Subcutaneous adipose tissue (tissue), 4 donors: ENCODE data around the gene PCED1A. TPM values are rescaled to one million over a fixed set of nuclear protein-coding genes. Genes with fewer than 3 reads are reported as not detected.

Experiments
- total RNA-seq, 4 donors: library from RNA; depleted of rRNA; stranded (reverse); fragments of >200 nt; gene quantifications; one replicate each; pipeline ENCODE4 v1.1.0, GENCODE V29; 2016
- TF ChIP-seq, protein P1 (sequence below): fragments of 450-650 bp; IDR thresholded peaks from one replicate; pipeline ENCODE4 v1.5.1; 2016; ENCODE audit warnings: low read depth, mild to moderate bottlenecking, control low read depth, antibody characterized with exemption, moderate library complexity

PCED1A gene
- total RNA-seq, 4 donors from 2014 or later = 24.0 to 39.7 (median 26.8) TPM

DNA sequence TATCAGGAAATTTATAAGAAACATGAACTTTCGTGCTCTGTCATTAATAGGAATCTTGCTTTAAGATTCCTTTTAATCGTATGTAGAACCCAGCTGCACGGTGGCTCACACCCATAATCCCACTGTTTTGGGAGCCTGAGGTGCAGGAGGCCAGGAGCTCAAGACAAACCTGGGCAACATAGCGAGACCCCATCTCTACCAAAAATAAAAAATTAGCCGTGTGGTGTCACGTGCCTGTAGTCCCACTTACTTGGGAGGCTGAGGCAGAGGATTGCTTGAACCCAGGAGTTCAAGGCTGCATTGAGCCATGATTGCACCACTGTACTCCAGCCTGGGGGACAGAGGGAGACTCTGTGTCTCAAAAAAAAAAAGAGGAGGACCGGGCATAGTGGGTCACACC, 40.2 kb upstream of the PCED1A start:
- TF ChIP-seq, protein P1, sequence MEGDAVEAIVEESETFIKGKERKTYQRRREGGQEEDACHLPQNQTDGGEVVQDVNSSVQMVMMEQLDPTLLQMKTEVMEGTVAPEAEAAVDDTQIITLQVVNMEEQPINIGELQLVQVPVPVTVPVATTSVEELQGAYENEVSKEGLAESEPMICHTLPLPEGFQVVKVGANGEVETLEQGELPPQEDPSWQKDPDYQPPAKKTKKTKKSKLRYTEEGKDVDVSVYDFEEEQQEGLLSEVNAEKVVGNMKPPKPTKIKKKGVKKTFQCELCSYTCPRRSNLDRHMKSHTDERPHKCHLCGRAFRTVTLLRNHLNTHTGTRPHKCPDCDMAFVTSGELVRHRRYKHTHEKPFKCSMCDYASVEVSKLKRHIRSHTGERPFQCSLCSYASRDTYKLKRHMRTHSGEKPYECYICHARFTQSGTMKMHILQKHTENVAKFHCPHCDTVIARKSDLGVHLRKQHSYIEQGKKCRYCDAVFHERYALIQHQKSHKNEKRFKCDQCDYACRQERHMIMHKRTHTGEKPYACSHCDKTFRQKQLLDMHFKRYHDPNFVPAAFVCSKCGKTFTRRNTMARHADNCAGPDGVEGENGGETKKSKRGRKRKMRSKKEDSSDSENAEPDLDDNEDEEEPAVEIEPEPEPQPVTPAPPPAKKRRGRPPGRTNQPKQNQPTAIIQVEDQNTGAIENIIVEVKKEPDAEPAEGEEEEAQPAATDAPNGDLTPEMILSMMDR = no peak

DNA sequence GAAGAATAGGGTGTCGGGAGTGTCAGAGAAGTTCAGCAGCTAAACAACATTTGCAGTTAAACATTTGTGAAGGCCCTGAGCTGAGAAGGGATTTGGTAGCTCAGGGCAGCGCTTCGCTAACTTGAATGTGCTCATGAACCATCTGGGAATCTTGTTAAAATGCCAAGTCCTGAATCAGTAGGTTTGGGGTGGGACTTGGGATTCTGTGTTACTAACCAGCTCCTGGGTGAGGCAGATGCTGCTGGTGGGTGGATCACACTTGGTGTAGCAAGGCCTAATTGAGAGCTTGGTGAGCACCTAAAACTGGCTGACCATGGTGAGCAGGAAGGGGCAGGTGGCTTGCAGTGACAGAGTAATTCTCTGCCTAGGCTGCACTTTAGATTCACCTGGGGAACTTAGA, 38.7 kb upstream of the PCED1A start:
- TF ChIP-seq, protein P1 = no peak

DNA sequence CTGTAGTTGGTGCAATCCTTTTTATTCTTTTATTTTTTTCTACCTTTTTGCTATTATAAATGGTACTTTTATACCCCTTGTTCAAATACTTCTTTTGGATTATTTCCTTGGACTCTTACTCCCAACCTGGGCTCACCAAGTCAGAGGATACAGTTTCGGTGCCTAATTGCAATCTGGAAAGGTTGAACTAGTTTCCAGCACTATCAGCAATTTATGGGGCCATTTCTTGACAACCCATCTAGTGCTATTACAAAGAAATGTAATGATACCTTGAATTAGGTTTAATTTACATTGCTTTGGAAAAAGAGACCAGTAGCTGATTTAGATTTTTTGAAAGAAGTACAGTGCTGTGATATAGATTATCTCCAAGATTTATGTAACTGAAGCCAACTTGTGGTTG, 38.1 kb upstream of the PCED1A start:
- TF ChIP-seq, protein P1 = no peak

DNA sequence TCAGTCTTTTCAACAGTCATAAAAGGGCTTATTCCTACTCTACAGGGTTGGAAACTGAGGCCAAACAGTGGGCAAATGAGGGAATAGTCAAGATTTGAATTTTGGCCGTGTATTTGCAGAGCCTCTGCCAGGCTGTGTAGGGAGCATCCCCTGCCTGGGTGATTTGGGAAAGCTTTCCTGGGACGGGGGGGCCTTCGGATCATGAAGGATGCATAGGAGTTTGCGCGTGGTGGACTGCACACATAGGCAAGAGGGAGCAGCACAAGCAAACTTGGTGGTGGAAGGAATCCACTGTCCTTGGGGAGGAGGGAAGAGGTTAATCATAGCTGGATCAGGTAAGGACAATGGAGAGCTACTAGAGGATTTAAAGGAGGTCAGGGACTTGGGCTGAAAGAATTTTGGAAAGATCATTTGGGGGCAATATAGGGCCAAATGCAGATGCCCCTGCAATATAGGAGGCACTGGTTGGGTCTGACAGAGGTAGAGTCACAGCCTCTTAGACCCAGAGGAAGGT, 35.3 kb upstream of the PCED1A start:
- TF ChIP-seq, protein P1 = no peak

GRCh38 chr20:2874456-2874855, 34.0 kb upstream of the PCED1A start:
- TF ChIP-seq, protein P1 = no peak

- TF ChIP-seq, protein P1 = no peak
Measured at GRCh38 chr20:2873747-2874041, 33.2 kb upstream of the PCED1A start.

GRCh38 chr20:2873010-2873746, 32.7 kb upstream of the PCED1A start, which contains the start of gene PTPRA:
TSS of gene PTPRA (plus strand) at chr20:2873481. CDS start at chr20:2964278, 90,797 bp downstream.
- TF ChIP-seq, protein P1 = no peak
